Endodermal cell (in vitro differentiated cells): Measurements from ENCODE around the gene DHX30. TPM values are rescaled to one million over a fixed set of nuclear protein-coding genes. Genes with fewer than 3 reads are reported as not detected.

Experiments
- DNase-seq: peaks from one replicate; pipeline ENCODE4 v3.0.0-alpha.2; 2017
- H3K27ac ChIP-seq: 2 replicates; pipeline ENCODE4 v1.5.1; 2013; ENCODE audit warnings: mild to moderate bottlenecking, low read depth, low read length, moderate library complexity
- H3K27me3 ChIP-seq: 2 replicates; pipeline ENCODE4 v1.6.1; 2013; ENCODE audit warnings: mild to moderate bottlenecking, low read length, moderate library complexity; ENCODE audit not compliant: insufficient read depth, control insufficient read depth, poor library complexity, severe bottlenecking
- H3K36me3 ChIP-seq: 2 replicates; pipeline ENCODE4 v1.7.0; 2013; ENCODE audit warnings: mild to moderate bottlenecking, low read length, moderate library complexity; ENCODE audit not compliant: control insufficient read depth, insufficient read depth
- H3K4me1 ChIP-seq: one replicate; pipeline ENCODE4 v1.7.0; 2013; ENCODE audit warnings: low read length; ENCODE audit not compliant: control insufficient read depth, insufficient read depth
- H3K4me3 ChIP-seq: 2 replicates; pipeline ENCODE4 v1.5.1; 2013; ENCODE audit warnings: mild to moderate bottlenecking, low read length, moderate library complexity
- H3K9ac ChIP-seq: 2 replicates; pipeline ENCODE4 v1.6.1; 2013; ENCODE audit warnings: mild to moderate bottlenecking, low read length, moderate library complexity; ENCODE audit not compliant: poor library complexity, severe bottlenecking; ENCODE audit errors: extremely low read depth
- H3K9me3 ChIP-seq: 2 replicates; pipeline ENCODE4 v1.6.1; 2013; ENCODE audit warnings: mild to moderate bottlenecking, low read length, moderate library complexity; ENCODE audit not compliant: control insufficient read depth
- H3K27ac Mint-ChIP-seq: 2 replicates; pipeline ENCODE4 v1.8.0; 2020; ENCODE audit warnings: mixed read lengths
- H3K27me3 Mint-ChIP-seq: 2 replicates; pipeline ENCODE4 v1.8.0; 2021; ENCODE audit warnings: mild to moderate bottlenecking, mixed read lengths; ENCODE audit not compliant: insufficient read depth
- H3K36me3 Mint-ChIP-seq: 2 replicates; pipeline ENCODE4 v1.8.0; 2020; ENCODE audit warnings: low read depth, mixed read lengths
- H3K4me1 Mint-ChIP-seq: 2 replicates; pipeline ENCODE4 v1.8.0; 2020; ENCODE audit warnings: mixed read lengths
- H3K4me3 Mint-ChIP-seq: 2 replicates; pipeline ENCODE4 v1.8.0; 2020; ENCODE audit warnings: mild to moderate bottlenecking, moderate library complexity, mixed read lengths
- H3K9me3 Mint-ChIP-seq: 2 replicates; pipeline ENCODE4 v1.8.0; 2020; ENCODE audit warnings: mild to moderate bottlenecking, mixed read lengths
- WGBS, 2 experiments: methylation state at CpG; one replicate each; pipeline versions ENCODE4 v1.1.5 to v1.1.7; 2013; ENCODE audit warnings: missing lambda C conversion rate in 2 of 2, mixed read lengths in 1 of 2; ENCODE audit not compliant: insufficient coverage in 1 of 2, insufficient read length in 1 of 2; 5-methylcytosine and 5-hydroxymethylcytosine counted together
- total RNA-seq, 2 donors: library from RNA; stranded (reverse); fragmentation: NEBNext Ultra II Directional in 1 of 2; extraction: Animal tissue kit (Norgen Biotek cat#: 25700) in 1 of 2; gene quantifications; 2 replicates in 1 of 2; 3 replicates in 1 of 2; pipeline ENCODE4 v1.2.1, GENCODE V29; 2021
- TF ChIP-seq, protein P1 (sequence below): fragments of 200-600 bp; sonication (generic); conservative IDR thresholded peaks from 2 replicates; pipeline ENCODE4 v1.5.0; 2021; ENCODE audit warnings: antibody characterized with exemption, mild to moderate bottlenecking

DHX30 gene
- total RNA-seq, 2 donors from 2014 or later, result 104 to 113 TPM

- WGBS, 2 experiments, result 86 to 100% methylated on average over 1 of the region's 2 CpGs
- H3K4me1 Mint-ChIP-seq, result peaks cover 12% of the 10 kb centered on the region
- H3K4me3 Mint-ChIP-seq, result no peak overlapping the region
- peaks cover 73% of the 10 kb centered on the region for H3K36me3 ChIP-seq
- H3K27ac ChIP-seq, result peak overlapping the region; percentile 40
- H3K36me3 Mint-ChIP-seq, result peaks cover 45% of the 10 kb centered on the region
- no peaks in the 10 kb centered on the region for H3K9me3 ChIP-seq
- H3K27ac Mint-ChIP-seq, result no peak overlapping the region
- peaks cover 19% of the 10 kb centered on the region for H3K4me1 ChIP-seq
- peak; percentile 36 for DNase-seq
- H3K27me3 ChIP-seq, result no peaks in the 10 kb centered on the region
- TF ChIP-seq, protein P1, sequence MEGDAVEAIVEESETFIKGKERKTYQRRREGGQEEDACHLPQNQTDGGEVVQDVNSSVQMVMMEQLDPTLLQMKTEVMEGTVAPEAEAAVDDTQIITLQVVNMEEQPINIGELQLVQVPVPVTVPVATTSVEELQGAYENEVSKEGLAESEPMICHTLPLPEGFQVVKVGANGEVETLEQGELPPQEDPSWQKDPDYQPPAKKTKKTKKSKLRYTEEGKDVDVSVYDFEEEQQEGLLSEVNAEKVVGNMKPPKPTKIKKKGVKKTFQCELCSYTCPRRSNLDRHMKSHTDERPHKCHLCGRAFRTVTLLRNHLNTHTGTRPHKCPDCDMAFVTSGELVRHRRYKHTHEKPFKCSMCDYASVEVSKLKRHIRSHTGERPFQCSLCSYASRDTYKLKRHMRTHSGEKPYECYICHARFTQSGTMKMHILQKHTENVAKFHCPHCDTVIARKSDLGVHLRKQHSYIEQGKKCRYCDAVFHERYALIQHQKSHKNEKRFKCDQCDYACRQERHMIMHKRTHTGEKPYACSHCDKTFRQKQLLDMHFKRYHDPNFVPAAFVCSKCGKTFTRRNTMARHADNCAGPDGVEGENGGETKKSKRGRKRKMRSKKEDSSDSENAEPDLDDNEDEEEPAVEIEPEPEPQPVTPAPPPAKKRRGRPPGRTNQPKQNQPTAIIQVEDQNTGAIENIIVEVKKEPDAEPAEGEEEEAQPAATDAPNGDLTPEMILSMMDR, result no peak
- peak overlapping the region; percentile 0 for H3K4me3 ChIP-seq
- no peaks in the 10 kb centered on the region for H3K27me3 Mint-ChIP-seq
- no peaks in the 10 kb centered on the region for H3K9me3 Mint-ChIP-seq
- no peak overlapping the region for H3K9ac ChIP-seq
These were observed 71.5 kb downstream of the DHX30 start for GRCh38 chr3:47874438-47874837.

GRCh38 chr3:47874913-47875312 lies 72.0 kb downstream of the DHX30 start:
- Mint-ChIP-seq H3K27me3 (no peaks in the 10 kb centered on the region), H3K9me3 (no peaks in the 10 kb centered on the region), H3K4me3 (no peak overlapping the region), H3K4me1 (peaks cover 12% of the 10 kb centered on the region), H3K27ac (peak overlapping the region; percentile 11), H3K36me3 (peaks cover 40% of the 10 kb centered on the region)
- Histone ChIP-seq H3K9ac (no peak overlapping the region), H3K4me3 (peak overlapping the region; percentile 0), H3K27ac (peak overlapping the region; percentile 40), H3K36me3 (peaks cover 68% of the 10 kb centered on the region), H3K9me3 (no peaks in the 10 kb centered on the region), H3K4me1 (peaks cover 16% of the 10 kb centered on the region), H3K27me3 (no peaks in the 10 kb centered on the region)
- WGBS, 2 experiments, result 55 to 75% methylated on average over 1 of the region's 1 CpG
- DNase-seq, result peak; percentile 44
- TF ChIP-seq, protein P1, result no peak

DNA sequence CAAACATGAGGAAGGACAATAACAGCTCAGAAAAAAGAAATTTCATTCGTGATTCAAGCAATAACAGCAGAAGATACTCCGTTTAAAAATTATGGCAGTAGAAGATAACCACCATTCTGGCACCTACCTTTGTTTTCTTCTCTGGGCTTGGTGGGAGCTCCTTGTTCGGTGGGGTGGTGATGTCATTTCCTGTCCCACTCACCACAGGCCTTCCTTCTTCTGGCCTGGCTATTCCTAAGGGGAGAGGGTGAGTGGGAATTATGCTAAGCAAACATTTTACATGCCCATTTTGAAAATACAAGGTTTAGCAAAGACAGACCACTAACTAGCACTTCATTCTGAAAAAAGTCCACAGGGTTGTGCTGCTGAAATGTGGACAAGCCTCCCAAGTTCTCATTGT lies 74.4 kb downstream of the DHX30 start:
- H3K36me3 Mint-ChIP-seq, result peaks cover 31% of the 10 kb centered on the region
- TF ChIP-seq, protein P1, result no peak
- 89 to 100% methylated on average over 1 to 3 of the region's 3 CpGs for WGBS, 2 experiments
- H3K9me3 Mint-ChIP-seq, result no peaks in the 10 kb centered on the region
- peak overlapping the region; percentile 20 for H3K27ac Mint-ChIP-seq
- Histone ChIP-seq H3K4me3 (no peak overlapping the region), H3K9ac (no peak overlapping the region), H3K9me3 (peaks cover 7% of the 10 kb centered on the region), H3K27me3 (no peaks in the 10 kb centered on the region), H3K4me1 (peaks cover 13% of the 10 kb centered on the region), H3K36me3 (peaks cover 59% of the 10 kb centered on the region), H3K27ac (no peak overlapping the region)
- no peaks in the 10 kb centered on the region for H3K27me3 Mint-ChIP-seq
- H3K4me3 Mint-ChIP-seq, result no peak overlapping the region
- peak; percentile 19 for DNase-seq
- H3K4me1 Mint-ChIP-seq, result peaks cover 12% of the 10 kb centered on the region
